AG04449 (cell line): Measurements from ENCODE around the gene KCNA3.

ENCODE experiments used
- CTCF ChIA-PET: fragments of 350-600 bp; formaldehyde crosslinking; extraction: SDS; loops from one replicate; lab custom pipeline; 2021; ENCODE audit warnings: antibody characterized with exemption; lab: Yijun Ruan, JAX
- POLR2A ChIA-PET: fragments of 400-600, 350-600 bp; formaldehyde crosslinking; extraction: SDS; loops from one replicate; lab custom pipeline; 2020; ENCODE audit warnings: antibody characterized with exemption, inconsistent platforms; lab: Yijun Ruan, JAX
- DNase-seq: peaks from one replicate; pipeline ENCODE4 v3.0.0-alpha.2; 2010; ENCODE audit warnings: low read depth, low spot score
- H3K4me3 ChIP-seq: 2 replicates; pipeline ENCODE4 v1.5.1; 2011; ENCODE audit warnings: low read depth, mild to moderate bottlenecking, control low read depth, low read length
- TF ChIP-seq, protein P1 (sequence below): IDR thresholded peaks from one replicate; pipeline ENCODE4 v1.5.1; 2011; ENCODE audit warnings: mild to moderate bottlenecking, moderate library complexity, low read length, control low read depth, inconsistent platforms; ENCODE audit not compliant: insufficient read depth; ENCODE audit errors: missing control alignments

KCNA3 gene

DNA sequence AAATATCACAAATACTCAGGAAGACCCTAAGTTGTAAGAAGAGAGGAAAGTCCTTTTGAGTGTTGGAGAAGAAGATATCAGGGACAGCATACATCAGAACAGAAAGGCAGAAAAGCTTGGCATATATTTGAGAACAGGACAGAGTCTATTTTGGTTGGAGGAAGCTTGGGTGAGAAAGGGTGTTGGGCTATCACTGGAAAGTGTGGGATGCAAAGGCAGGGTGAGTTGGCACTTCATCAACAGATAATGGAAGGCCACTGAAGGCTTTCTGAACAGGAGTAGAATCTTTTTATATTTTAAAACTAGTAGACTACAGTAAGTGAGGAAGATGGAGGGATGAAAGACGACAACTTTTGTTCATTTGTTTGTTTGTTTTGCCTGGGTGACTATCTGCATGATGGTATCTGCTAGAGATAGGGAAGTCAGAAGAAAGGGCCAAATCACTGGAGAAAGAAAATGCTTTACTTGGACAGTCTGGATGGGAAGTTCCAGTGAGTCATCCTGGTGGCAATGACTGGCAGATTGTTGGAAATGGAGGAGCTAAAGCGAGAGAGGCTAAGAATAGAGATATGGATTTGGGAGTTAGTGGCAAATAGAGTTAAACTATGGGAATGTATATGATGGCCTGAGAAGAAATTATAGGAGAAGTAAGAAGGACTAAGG is 34.9 kb downstream of the KCNA3 start:
- H3K4me3 ChIP-seq = no peak overlapping the region
- ChIA-PET POLR2A (no interaction called here), CTCF (no interaction called here)
- DNase-seq = no peak
- TF ChIP-seq, protein P1, sequence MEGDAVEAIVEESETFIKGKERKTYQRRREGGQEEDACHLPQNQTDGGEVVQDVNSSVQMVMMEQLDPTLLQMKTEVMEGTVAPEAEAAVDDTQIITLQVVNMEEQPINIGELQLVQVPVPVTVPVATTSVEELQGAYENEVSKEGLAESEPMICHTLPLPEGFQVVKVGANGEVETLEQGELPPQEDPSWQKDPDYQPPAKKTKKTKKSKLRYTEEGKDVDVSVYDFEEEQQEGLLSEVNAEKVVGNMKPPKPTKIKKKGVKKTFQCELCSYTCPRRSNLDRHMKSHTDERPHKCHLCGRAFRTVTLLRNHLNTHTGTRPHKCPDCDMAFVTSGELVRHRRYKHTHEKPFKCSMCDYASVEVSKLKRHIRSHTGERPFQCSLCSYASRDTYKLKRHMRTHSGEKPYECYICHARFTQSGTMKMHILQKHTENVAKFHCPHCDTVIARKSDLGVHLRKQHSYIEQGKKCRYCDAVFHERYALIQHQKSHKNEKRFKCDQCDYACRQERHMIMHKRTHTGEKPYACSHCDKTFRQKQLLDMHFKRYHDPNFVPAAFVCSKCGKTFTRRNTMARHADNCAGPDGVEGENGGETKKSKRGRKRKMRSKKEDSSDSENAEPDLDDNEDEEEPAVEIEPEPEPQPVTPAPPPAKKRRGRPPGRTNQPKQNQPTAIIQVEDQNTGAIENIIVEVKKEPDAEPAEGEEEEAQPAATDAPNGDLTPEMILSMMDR = no peak

DNA sequence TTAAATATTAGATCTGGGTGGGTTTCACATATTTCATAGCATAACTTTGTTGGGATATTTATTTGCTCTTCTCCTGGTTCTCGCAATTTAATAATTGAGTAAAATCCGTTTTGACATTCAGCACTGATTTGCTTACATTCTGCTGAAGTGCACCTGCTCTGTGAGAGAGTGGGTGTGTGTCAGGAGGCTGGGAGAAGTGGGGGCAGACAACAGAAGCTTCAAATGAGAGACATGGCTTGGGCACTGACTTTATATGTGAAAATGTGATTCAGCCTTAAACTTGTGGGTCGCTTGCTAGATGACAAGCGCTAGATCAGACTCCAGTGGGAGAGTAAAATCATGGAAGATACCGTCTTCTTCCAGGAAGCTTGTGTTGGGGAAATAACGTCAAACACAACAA is 36.2 kb downstream of the KCNA3 start:
- ChIA-PET POLR2A (no interaction called here), CTCF (no interaction called here)
- no peak for DNase-seq
- no peak overlapping the region for H3K4me3 ChIP-seq
- TF ChIP-seq, protein P1 = no peak

DNA sequence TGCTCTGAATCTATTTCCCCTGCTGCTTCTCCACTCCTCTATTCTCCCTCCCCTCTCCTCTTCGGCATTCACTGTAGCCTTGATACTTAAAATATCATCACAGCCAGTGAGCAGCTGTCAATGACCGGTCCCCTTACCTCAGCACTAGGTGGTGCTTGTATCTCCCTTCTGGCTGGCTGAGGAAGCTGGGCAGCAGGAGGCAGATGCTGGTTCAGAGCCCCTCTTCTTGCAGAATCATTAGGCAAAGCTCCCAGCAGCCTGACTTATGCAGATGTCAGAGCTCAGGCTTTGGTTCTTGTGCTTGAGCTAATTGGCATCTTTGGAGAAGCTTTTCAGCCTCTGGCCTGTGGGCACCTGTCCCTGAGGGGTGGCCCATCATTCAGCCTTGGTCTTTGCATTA is 36.7 kb downstream of the KCNA3 start:
- TF ChIP-seq, protein P1 = no peak
- CTCF ChIA-PET = no interaction called here
- POLR2A ChIA-PET = no interaction called here
- no peak overlapping the region for H3K4me3 ChIP-seq
- DNase-seq = no peak

DNA sequence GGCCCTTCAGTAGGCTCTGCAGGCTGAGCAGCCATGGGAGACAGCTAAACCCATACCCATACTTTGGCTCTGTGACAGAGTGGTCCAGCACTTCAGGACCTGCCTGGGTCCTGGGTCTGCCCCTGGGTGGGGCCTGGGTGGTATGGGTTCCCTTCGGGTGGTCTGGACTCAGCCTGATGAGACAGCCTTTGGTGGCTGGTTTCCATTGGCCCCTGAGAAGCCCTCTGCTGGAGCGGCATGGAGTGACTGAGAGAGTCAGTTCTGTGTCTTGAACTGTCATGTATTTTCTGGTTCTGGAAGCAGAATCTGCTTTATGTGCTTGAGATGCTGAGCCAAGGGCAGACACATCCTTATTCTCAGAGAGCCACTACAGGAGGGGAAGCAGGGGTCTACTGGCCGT is 37.3 kb downstream of the KCNA3 start:
- POLR2A ChIA-PET = no interaction called here
- CTCF ChIA-PET = no interaction called here
- H3K4me3 ChIP-seq = no peak overlapping the region
- no peak for DNase-seq
- TF ChIP-seq, protein P1 = no peak

DNA sequence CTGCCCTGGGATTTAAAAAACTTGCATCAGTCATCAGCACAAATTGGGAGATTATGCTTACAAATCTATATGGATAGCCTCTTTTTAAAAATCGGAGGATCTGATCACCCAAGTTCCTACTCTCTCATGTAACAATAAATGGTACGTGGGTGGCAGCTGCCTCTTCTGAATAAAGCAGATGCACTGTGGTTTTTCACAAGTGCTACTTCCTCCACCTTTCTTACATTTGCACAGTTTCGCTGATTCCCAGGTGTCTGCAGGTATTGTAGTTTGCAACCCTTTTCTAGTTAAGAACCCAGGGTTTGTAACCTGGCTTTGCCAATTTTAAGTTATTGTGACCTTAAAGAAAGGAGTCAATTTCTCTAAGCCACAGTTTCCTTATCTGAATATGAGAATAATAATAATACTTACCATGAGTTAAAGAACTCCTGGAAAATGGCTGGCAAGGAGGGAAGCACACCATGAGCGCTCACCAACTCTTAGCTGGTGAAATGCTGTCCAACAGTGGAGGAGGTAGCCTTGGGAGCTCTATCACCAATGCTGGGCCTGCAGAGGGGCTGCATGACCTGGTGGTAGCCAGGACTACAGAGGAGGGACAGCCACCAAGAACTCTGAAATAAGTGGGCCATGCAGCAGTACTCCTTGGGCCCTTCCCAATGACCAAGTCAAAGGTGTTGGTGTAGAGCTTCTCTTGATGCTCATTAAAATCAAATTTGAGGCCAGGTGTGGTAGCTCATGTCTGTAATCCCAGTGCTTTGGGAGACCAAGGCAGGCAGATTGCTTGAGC is 38.4 kb downstream of the KCNA3 start:
- H3K4me3 ChIP-seq = no peak overlapping the region
- TF ChIP-seq, protein P1 = no peak
- no peak for DNase-seq
- ChIA-PET CTCF (interaction anchor here (1.0 to 1.6 kb wide), 2 partner anchors 17 to 146 kb away, joined by 4 read pairs; no protein-coding TSS in a partner anchor), POLR2A (no interaction called here)

DNA sequence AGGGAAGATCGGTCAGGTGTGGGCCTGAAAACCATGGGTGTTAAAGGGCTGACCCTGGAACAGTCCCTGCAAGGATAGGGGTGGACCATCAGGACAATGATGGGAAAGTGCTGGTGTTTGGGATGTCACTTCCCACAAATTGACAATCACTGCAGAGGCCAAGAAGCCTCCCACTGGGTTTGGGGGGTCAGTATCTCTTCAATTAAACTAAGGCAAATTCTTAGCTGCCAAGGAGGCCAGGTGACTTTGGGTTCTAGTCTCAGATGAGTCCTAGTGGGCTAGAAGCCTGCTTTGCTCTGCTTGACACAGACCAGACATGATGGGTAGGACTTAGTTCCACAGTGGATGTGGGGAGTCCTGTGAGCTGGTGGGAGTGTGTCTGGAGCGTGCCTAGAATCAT is 39.3 kb downstream of the KCNA3 start:
- TF ChIP-seq, protein P1 = no peak
- no peak overlapping the region for H3K4me3 ChIP-seq
- no peak for DNase-seq
- CTCF ChIA-PET = interaction anchor here (1.0 to 1.6 kb wide), 2 partner anchors 16 to 147 kb away, joined by 4 read pairs; no protein-coding TSS in a partner anchor
- POLR2A ChIA-PET = no interaction called here
